Measurements from ENCODE around the gene CCL1.

Gene CCL1

GRCh38 chr17:34382621-34383124 lies 19.6 kb upstream of the CCL1 start:
- DNase-seq = peak; percentile 58

- DNase-seq = peak; percentile 43
Observed at GRCh38 chr17:34379868-34380267, 16.8 kb upstream of the CCL1 start.

GRCh38 chr17:34378664-34379101 lies 15.7 kb upstream of the CCL1 start:
- peak; percentile 62 for DNase-seq

GRCh38 chr17:34377078-34377823 lies 14.2 kb upstream of the CCL1 start:
- peak; percentile 69 for DNase-seq

- peak; percentile 66 for DNase-seq
Observed at GRCh38 chr17:34375426-34375997, 12.5 kb upstream of the CCL1 start.

GRCh38 chr17:34374457-34374856 lies 11.4 kb upstream of the CCL1 start:
- DNase-seq = peak; percentile 100

GRCh38 chr17:34371405-34372100 lies 8.5 kb upstream of the CCL1 start:
- peak; percentile 55 for DNase-seq

GRCh38 chr17:34370997-34371395 lies 8.0 kb upstream of the CCL1 start:
- peak; percentile 79 for DNase-seq

GRCh38 chr17:34370376-34370996 lies 7.5 kb upstream of the CCL1 start:
- no peak for DNase-seq

- DNase-seq = no peak
Observed at GRCh38 chr17:34369571-34369970, 6.5 kb upstream of the CCL1 start.

- DNase-seq = no peak
Observed at GRCh38 chr17:34368946-34369500, 6.0 kb upstream of the CCL1 start.

GRCh38 chr17:34368196-34368945 lies 5.3 kb upstream of the CCL1 start:
- no peak for DNase-seq

- DNase-seq = no peak
Observed at GRCh38 chr17:34367486-34368195, 4.6 kb upstream of the CCL1 start.

- no peak for DNase-seq
Observed at GRCh38 chr17:34366529-34367107, 3.6 kb upstream of the CCL1 start.

GRCh38 chr17:34366010-34366409 lies 3.0 kb upstream of the CCL1 start:
- DNase-seq = no peak

- peak; percentile 61 for DNase-seq
Observed at GRCh38 chr17:34365340-34365739, 2.3 kb upstream of the CCL1 start.

GRCh38 chr17:34364751-34365150 lies 1.7 kb upstream of the CCL1 start:
- DNase-seq = peak; percentile 86

- peak; percentile 99 for DNase-seq
Observed at GRCh38 chr17:34361478-34362061, 1.5 kb downstream of the CCL1 start.

GRCh38 chr17:34360601-34361270 lies 2.3 kb downstream of the CCL1 start:
- DNase-seq = no peak

GRCh38 chr17:34358631-34359030 lies 4.4 kb downstream of the CCL1 start:
- peak; percentile 65 for DNase-seq
